PC-9 (cell line): ENCODE data around the gene HFM1. TPM values are rescaled to one million over a fixed set of nuclear protein-coding genes. Genes with fewer than 3 reads are reported as not detected.

Source experiments
- BruUV-seq: library from RNA; stranded (reverse); fragments of 400-500 nt; replicated peaks from 2 replicates; lab custom pipeline; 2021; lab: Mats Ljungman, UMichigan
- CTCF ChIA-PET: fragments of 300-600 bp; sonication (Branson Sonifier 250); formaldehyde crosslinking; loops from one replicate; lab custom pipeline; 2022; ENCODE audit warnings: antibody characterized with exemption; lab: Charles Lee
- POLR2A ChIA-PET: fragments of 300-600 bp; sonication (Branson Sonifier 250); formaldehyde crosslinking; loops from one replicate; lab custom pipeline; 2022; ENCODE audit warnings: antibody characterized with exemption; ENCODE audit not compliant: unreplicated experiment; lab: Charles Lee
- DNase-seq, 2 experiments: peaks; one replicate each; pipeline versions ENCODE4 v3.0.0 to v3.0.0-alpha.2; 2015 to 2022; ENCODE audit warnings: mixed read lengths in 1 of 2
- H2AFZ ChIP-seq: fragments of 200-600 bp; sonication (generic); 2 replicates; pipeline ENCODE4 v1.8.1; 2017; ENCODE audit warnings: antibody characterized with exemption
- H3F3A ChIP-seq: fragments of 200-600 bp; sonication (generic); 2 replicates; pipeline ENCODE4 v1.8.1; 2017; ENCODE audit warnings: antibody characterized with exemption, mild to moderate bottlenecking, low read depth; ENCODE audit not compliant: insufficient read depth
- H3K27ac ChIP-seq: fragments of 200-600 bp; sonication (generic); 2 replicates; pipeline ENCODE4 v1.6.1; 2016; ENCODE audit warnings: mixed run types
- H3K27me3 ChIP-seq: fragments of 200-600 bp; sonication (generic); 2 replicates; pipeline ENCODE4 v1.6.1; 2016; ENCODE audit warnings: low read depth, mixed run types; ENCODE audit not compliant: insufficient read depth
- H3K36me3 ChIP-seq: fragments of 200-600 bp; sonication (generic); 2 replicates; pipeline ENCODE4 v1.6.1; 2016; ENCODE audit warnings: low read depth, mixed run types
- H3K4me1 ChIP-seq: fragments of 200-600 bp; sonication (generic); replicated peaks from 2 replicates; pipeline ENCODE4 v1.6.1; 2016; ENCODE audit warnings: mixed run types; ENCODE audit not compliant: insufficient read depth
- H3K4me2 ChIP-seq: fragments of 200-600 bp; sonication (generic); 2 replicates; pipeline ENCODE4 v1.6.1; 2017; ENCODE audit warnings: mixed run types
- H3K4me3 ChIP-seq: fragments of 200-600 bp; sonication (generic); 2 replicates; pipeline ENCODE4 v1.6.1; 2016; ENCODE audit warnings: mixed run types
- H3K79me2 ChIP-seq: fragments of 200-600 bp; sonication (generic); 2 replicates; pipeline ENCODE4 v1.6.1; 2017; ENCODE audit warnings: low read depth, mixed run types
- H3K9me2 ChIP-seq: fragments of 200-600 bp; sonication (generic); 2 replicates; pipeline ENCODE4 v1.8.1; 2017; ENCODE audit warnings: mild to moderate bottlenecking; ENCODE audit not compliant: insufficient read depth
- H3K9me3 ChIP-seq: fragments of 200-600 bp; sonication (generic); 2 replicates; pipeline ENCODE4 v1.8.1; 2016; ENCODE audit warnings: low read depth; ENCODE audit not compliant: insufficient read depth
- H4K20me1 ChIP-seq: fragments of 200-600 bp; sonication (generic); 2 replicates; pipeline ENCODE4 v1.8.1; 2017; ENCODE audit not compliant: insufficient read depth
- CTCF ChIP-seq: fragments of 200-600 bp; sonication (generic); conservative IDR thresholded peaks from 2 replicates; pipeline ENCODE4 v1.6.1; 2017; ENCODE audit warnings: mixed run types, antibody characterized with exemption, mild to moderate bottlenecking, moderate library complexity
- EZH2 ChIP-seq: fragments of 200-600 bp; sonication (generic); IDR thresholded peaks from 2 replicates; pipeline ENCODE4 v1.8.0; 2017; ENCODE audit warnings: antibody characterized with exemption, low read depth
- intact Hi-C: fragments of 100-400 bp; cut with micrococcal nuclease; formaldehyde crosslinking; loops from one replicate; pipeline ENCODE4 v1.10.0; 2022; ENCODE audit not compliant: unreplicated experiment
- total RNA-seq: library from RNA; stranded (reverse); gene quantifications from 2 replicates; pipeline ENCODE4 v1.2.3, GENCODE V29; 2021

HFM1 gene
- total RNA-seq, 1 experiment from 2014 or later: not detected

GRCh38 chr1:91261655-91262054 is 143.0 kb downstream of the HFM1 start:
- TF ChIP-seq EZH2 (no peak), CTCF (no peak)
- no TSS peak for BruUV-seq
- peak in 1 of 2 experiments; percentile 25 for DNase-seq
- Histone ChIP-seq H3K27ac (no peak overlapping the region), H4K20me1 (no peaks in the 10 kb centered on the region), H3K4me2 (no peak overlapping the region), H2AFZ (no peak overlapping the region), H3K4me1 (no peaks in the 10 kb centered on the region), H3K9me3 (no peaks in the 10 kb centered on the region), H3K36me3 (no peaks in the 10 kb centered on the region), H3K79me2 (no peaks in the 10 kb centered on the region), H3K9me2 (no peaks in the 10 kb centered on the region), H3K27me3 (no peaks in the 10 kb centered on the region), H3K4me3 (no peak overlapping the region), H3F3A (no peaks in the 10 kb centered on the region)
- ChIA-PET POLR2A (no interaction called here), CTCF (no interaction called here)
- intact Hi-C loops: no loop called here

GRCh38 chr1:91245435-91245834 is 159.2 kb downstream of the HFM1 start:
- Histone ChIP-seq H3K79me2 (no peaks in the 10 kb centered on the region), H3K9me3 (no peaks in the 10 kb centered on the region), H3K36me3 (no peaks in the 10 kb centered on the region), H3K4me1 (peaks cover 15% of the 10 kb centered on the region), H3F3A (no peaks in the 10 kb centered on the region), H4K20me1 (no peaks in the 10 kb centered on the region), H2AFZ (no peak overlapping the region), H3K9me2 (no peaks in the 10 kb centered on the region), H3K4me3 (no peak overlapping the region), H3K27ac (no peak overlapping the region), H3K4me2 (no peak overlapping the region), H3K27me3 (no peaks in the 10 kb centered on the region)
- intact Hi-C loops: no loop called here
- no TSS peak for BruUV-seq
- no peak for DNase-seq
- ChIA-PET CTCF (no interaction called here), POLR2A (no interaction called here)
- TF ChIP-seq EZH2 (no peak), CTCF (no peak)

- intact Hi-C loops: no loop called here
- H3K9me2 ChIP-seq: no peaks in the 10 kb centered on the region
- DNase-seq: no peak
- ChIA-PET CTCF (interaction anchor here (0.6 kb wide), 1 partner anchor 523 kb away, joined by 4 read pairs; no protein-coding TSS in a partner anchor), POLR2A (no interaction called here)
- H3K79me2 ChIP-seq: no peaks in the 10 kb centered on the region
- no peaks in the 10 kb centered on the region for H3K36me3 ChIP-seq
- BruUV-seq: no TSS peak
- H3K27me3 ChIP-seq: no peaks in the 10 kb centered on the region
- peak; percentile 65 for TF ChIP-seq CTCF
- TF ChIP-seq EZH2: no peak
- H3K9me3 ChIP-seq: no peaks in the 10 kb centered on the region
- no peak overlapping the region for H3K27ac ChIP-seq
- no peaks in the 10 kb centered on the region; the same call in 1 of the 2 replicates for H3F3A ChIP-seq
- H4K20me1 ChIP-seq: no peaks in the 10 kb centered on the region
- H3K4me3 ChIP-seq: no peak overlapping the region
- H3K4me2 ChIP-seq: no peak overlapping the region
- no peak overlapping the region for H2AFZ ChIP-seq
- peaks cover 19% of the 10 kb centered on the region for H3K4me1 ChIP-seq
Measured at GRCh38 chr1:91244737-91245136, 159.9 kb downstream of the HFM1 start.
